Measurements from ENCODE around the gene GPR33. TPM values are rescaled to one million over a fixed set of nuclear protein-coding genes. Genes with fewer than 3 reads are reported as not detected.
"Not testable (repeated sequence)": the region's sequence is repeated elsewhere in the genome, so short reads cannot be mapped to it uniquely, and the experiment has no call there.

GPR33 gene
- total RNA-seq, 1 donor from 2014 or later, result not detected

DNA sequence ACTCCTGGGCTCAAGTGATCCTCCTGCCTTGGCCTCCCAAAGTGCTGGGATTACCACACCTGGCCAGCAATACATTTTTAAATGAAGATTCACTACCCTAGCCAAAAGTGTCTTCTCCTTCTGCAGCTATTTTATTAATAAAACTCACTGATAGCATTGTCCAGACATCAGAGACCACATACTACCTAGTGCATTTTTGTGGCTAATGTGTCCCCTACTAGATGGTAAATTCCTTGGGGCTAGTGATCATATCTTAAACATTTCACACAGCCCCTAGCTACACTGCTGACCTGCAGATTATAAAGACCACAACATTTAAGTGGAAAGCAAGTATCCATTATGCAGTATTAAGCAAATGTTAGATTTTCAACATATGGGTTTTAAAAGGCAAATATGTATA is 47.6 kb downstream of the GPR33 start:
- Mint-ChIP-seq H3K9me3 (ENCODE audit: low read depth) (peaks cover 7% of the 10 kb centered on the region), H3K4me3 (ENCODE audit: low read depth) (no peak overlapping the region), H3K27me3 (no peaks in the 10 kb centered on the region), H3K36me3 (ENCODE audit: insufficient read depth) (peaks cover 17% of the 10 kb centered on the region), H3K27ac (no peak overlapping the region), H3K4me1 (ENCODE audit: low read depth) (no peaks in the 10 kb centered on the region)
- TF ChIP-seq, protein P1, sequence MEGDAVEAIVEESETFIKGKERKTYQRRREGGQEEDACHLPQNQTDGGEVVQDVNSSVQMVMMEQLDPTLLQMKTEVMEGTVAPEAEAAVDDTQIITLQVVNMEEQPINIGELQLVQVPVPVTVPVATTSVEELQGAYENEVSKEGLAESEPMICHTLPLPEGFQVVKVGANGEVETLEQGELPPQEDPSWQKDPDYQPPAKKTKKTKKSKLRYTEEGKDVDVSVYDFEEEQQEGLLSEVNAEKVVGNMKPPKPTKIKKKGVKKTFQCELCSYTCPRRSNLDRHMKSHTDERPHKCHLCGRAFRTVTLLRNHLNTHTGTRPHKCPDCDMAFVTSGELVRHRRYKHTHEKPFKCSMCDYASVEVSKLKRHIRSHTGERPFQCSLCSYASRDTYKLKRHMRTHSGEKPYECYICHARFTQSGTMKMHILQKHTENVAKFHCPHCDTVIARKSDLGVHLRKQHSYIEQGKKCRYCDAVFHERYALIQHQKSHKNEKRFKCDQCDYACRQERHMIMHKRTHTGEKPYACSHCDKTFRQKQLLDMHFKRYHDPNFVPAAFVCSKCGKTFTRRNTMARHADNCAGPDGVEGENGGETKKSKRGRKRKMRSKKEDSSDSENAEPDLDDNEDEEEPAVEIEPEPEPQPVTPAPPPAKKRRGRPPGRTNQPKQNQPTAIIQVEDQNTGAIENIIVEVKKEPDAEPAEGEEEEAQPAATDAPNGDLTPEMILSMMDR (IDR thresholded peaks at IDR 0.05; ENCODE audit: unreplicated experiment), result no peak
- no peak for DNase-seq (ENCODE audit: low spot score, unreplicated experiment)

DNA sequence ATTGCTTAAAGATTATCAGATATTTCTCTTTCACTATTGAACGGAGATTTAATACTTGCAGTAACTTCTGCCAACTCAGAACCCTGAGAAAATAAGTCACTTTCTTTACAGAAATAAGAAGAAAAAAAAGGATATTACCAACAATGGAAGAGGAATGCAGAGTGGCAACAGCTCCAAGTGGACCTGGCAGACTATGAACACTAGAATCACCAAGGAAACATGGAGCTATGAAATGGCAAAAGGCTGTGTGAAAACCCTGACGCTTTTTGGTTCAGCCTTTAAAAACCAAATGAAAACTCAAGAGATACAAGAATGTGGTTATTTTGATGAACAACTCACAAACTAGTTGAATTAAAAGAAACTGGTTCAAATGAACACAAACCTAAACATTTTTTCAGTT is 48.3 kb downstream of the GPR33 start:
- TF ChIP-seq, protein P1 (IDR thresholded peaks at IDR 0.05; ENCODE audit: unreplicated experiment), result no peak

DNA sequence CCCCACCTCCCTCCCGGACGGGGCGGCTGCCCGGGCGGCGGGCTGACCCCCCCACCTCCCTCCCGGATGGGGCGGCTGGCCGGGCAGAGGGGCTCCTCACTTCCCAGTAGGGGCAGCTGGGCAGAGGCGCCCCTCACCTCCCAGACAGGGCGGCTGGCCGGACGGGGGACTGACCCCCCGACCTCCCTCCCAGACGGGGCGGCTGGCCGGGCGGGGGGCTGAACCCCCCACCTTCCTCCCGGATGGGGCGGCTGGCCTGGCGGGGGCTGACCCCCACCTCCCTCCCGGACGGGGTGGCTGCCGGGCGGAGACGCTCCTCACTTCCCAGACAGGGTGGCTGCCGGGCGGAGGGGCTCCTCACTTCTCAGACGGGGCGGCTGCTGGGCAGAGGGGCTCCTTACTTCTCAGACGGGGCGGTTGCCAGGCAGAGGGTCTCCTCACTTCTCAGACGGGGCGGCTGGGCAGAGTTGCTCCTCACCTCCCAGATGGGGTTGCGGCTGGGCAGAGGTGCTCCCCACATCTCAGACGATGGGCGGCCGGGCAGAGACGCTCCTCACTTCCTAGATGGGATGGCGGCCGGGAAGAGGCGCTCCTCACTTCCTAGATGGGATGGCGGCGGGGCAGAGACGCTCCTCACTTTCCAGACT is 50.7 kb downstream of the GPR33 start:
- H3K27me3 Mint-ChIP-seq; H3K4me1 Mint-ChIP-seq (ENCODE audit: low read depth); H3K9me3 Mint-ChIP-seq (ENCODE audit: low read depth); DNase-seq (ENCODE audit: low spot score, unreplicated experiment); H3K27ac Mint-ChIP-seq; H3K4me3 Mint-ChIP-seq (ENCODE audit: low read depth): not testable (repeated sequence)
- H3K36me3 Mint-ChIP-seq (ENCODE audit: insufficient read depth), result peaks cover 19% of the 10 kb centered on the region

More for the DNA sequence above, 48.3 kb downstream of the GPR33 start:
- DNase-seq (ENCODE audit: low spot score, unreplicated experiment), result no peak
- Mint-ChIP-seq H3K9me3 (ENCODE audit: low read depth) (peaks cover 7% of the 10 kb centered on the region), H3K27me3 (no peaks in the 10 kb centered on the region), H3K4me1 (ENCODE audit: low read depth) (no peaks in the 10 kb centered on the region), H3K27ac (no peak overlapping the region), H3K4me3 (ENCODE audit: low read depth) (no peak overlapping the region), H3K36me3 (ENCODE audit: insufficient read depth) (peaks cover 17% of the 10 kb centered on the region)

DNA sequence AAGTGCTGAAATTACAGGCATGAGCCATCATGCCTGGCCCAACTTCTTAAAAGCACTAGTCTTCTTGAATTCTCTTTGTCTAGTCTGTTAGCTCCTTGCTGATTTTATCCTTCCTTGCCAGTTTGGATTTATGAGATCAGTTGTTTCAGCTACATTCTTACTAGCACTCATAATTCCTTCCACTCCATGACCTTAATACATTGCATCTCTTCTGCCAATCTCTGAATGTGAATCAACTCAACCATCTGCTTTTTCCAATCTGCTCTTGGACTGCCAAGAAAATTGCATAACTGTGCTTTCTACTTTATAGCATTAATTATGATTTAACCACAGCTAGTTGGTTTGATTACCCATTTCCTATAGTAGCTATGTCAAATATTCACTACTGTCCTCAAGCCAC is 52.6 kb downstream of the GPR33 start:
- no peaks in the 10 kb centered on the region for H3K4me1 Mint-ChIP-seq (ENCODE audit: low read depth)
- H3K4me3 Mint-ChIP-seq (ENCODE audit: low read depth), result no peak overlapping the region
- no peak for DNase-seq (ENCODE audit: low spot score, unreplicated experiment)
- no peaks in the 10 kb centered on the region for H3K27me3 Mint-ChIP-seq
- peaks cover 14% of the 10 kb centered on the region for H3K9me3 Mint-ChIP-seq (ENCODE audit: low read depth)
- TF ChIP-seq, protein P1 (IDR thresholded peaks at IDR 0.05; ENCODE audit: unreplicated experiment), result no peak
- no peak overlapping the region for H3K27ac Mint-ChIP-seq
- peaks cover 25% of the 10 kb centered on the region for H3K36me3 Mint-ChIP-seq (ENCODE audit: insufficient read depth)

Other genes starting within 250 kb of the GPR33 start
- 28.3 and 28.9 TPM in 2 replicates for gene HEATR5A, start 67.5 kb downstream of the GPR33 start, total RNA-seq
- 20.1 and 22.2 TPM in 2 replicates for gene DTD2, start 30.5 kb downstream of the GPR33 start, total RNA-seq
- 14.8 and 19.5 TPM in 2 replicates for gene NUBPL, start 73.4 kb upstream of the GPR33 start, total RNA-seq